GM18870 (cell line): Measurements from ENCODE around the gene PHF21B.
"Not testable (repeated sequence)": the region's sequence is repeated elsewhere in the genome, so short reads cannot be mapped to it uniquely, and the experiment has no call there.

Experiments
- ATAC-seq: cut with Tn5 transposase; IDR thresholded peaks from one replicate; pipeline ENCODE4 v1.9.1; 2021; ENCODE audit warnings: moderate library complexity; ENCODE audit not compliant: unreplicated experiment

Gene PHF21B

DNA sequence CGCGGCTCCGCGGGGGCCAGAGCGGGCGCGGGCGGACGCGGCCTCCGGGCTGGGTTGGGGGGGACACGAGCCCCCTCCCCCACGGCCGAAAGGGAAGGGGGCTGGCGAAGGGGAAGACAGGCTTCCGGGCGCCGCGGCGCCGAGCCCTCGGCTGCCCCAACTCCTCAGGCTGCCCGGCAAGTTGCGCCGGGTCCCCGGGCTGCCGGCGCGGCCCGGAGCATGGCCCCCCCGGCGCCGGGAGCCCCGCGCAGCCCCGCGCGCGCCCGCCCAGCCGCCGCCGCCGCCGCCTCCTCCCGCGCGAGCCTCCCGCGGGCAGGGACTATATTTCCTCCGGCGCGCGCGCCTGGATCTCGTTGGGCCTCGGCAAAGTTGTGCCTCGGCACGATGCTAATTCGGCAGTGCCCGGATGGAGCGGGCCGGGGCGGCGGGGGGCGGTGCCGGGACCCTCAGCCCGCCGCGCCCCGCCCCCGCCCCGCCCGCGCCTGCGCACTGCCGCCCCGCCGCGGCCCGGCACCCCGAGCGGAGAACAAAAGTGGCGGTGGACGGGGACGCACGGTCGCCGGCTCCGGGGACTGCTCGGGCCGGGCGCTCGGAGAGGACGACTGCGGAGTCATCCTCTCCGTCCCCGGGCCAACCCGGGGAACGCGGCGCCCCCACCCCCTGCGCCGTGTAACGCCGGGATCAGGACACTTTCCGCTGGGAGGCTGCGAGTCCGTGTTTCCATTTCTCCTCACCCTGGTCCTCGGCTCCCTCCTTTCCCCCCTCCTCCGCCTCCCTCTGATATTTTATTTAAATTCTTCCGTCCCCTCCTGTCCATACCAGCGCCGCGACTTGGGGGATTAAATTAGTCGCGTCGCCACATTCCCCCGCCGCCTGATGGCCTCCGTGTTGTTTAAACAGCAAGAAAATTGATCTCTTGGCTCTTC lies at the start of gene PHF21B:
PHF21B (minus strand) TSS at position 400 of the 926 bp plus-strand sequence. CDS start 456 bp downstream, outside the sequence.
- ATAC-seq: no peak

DNA sequence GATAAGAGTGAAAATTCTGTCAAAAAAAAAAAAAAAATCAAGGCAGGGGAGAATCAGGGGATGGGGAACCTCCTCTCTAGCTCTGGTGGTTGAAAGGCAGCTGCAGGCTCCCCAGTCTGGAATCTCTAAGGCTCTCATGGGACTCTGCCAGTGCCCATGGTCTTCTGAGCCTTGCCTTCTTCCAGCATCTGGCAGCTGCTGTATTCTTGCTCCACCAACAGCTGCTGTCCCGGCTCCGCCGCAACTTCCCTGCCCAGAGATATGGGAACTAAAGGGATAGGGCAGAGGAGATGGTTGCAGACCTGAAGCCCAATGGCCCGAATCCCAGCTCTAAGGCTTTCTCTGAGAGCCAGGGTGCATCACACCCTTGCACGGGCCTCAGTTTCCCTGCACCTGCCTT lies 49.5 kb upstream of the PHF21B start:
- ATAC-seq: no peak

DNA sequence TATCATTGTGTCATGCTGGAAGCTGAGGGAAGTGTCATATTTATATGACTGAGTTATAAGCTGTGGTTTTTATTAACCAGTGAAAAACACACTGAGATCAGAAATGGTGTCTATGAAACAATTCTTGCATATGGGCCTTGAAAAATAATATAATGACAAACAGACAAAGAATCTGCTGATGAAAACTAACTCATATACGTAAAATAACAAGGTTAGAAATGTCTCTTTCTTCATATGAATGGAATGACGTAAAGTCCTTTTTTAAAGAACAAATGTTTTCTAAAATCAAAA lies 48.8 kb upstream of the PHF21B start:
- no peak for ATAC-seq

DNA sequence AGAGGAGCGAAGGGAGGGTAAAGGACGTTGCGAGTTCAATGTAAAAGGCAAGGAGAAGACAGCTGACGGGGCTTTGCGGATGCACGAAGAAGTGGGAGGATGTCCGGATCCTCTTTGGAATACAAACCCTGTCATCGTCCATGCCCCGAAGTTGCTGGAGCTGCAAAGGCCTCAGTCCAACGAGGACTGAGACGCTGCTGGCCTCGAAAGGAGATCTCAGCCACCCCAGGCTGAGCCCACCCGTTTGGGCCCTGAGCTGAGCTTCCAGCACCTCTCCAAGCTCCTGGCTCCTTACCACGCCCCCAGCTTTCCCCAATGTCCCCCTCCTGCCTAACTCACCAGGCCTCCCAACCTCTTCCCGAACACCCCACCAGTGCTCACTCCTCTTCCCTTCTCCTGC lies 46.1 kb upstream of the PHF21B start:
- no peak for ATAC-seq

DNA sequence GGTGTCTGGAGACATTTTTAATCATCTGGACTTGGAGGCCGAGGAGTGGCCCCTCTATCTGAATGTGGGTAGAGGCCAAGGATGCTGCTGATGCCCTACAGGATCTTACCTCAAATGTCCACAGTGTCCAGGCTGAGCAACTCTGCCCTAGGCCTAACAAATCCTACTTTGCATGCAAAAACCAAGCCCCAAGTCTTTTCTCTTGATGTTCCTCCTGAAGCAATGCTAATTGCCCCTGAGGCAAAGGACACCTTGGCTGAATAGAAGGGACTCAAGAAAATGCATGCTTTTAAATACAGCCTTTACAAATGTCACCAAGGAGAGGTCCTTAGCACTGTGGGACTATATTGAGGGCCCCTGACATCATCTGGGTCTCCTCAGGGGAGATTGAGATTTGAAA lies 43.8 kb upstream of the PHF21B start:
- no peak for ATAC-seq

DNA sequence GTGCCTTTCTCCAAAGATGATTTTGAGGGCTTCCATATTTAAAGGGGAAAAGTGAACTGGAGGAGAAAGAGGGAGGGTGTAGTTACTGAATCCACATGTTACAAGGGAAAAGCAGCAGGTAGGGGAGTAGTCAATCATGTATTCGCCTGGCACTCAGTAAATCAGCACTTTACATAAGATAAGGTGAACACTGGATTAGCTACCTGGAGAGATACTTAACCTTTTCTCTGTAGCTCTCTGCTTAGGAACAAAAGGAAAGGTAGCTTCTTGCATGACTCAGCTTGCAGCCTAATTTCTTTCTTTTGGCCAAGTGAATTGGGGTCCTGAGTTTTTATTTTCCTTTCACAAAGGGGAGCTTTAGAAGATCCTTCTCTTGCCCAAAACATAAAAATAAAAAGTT lies 43.3 kb upstream of the PHF21B start:
- ATAC-seq: no peak

DNA sequence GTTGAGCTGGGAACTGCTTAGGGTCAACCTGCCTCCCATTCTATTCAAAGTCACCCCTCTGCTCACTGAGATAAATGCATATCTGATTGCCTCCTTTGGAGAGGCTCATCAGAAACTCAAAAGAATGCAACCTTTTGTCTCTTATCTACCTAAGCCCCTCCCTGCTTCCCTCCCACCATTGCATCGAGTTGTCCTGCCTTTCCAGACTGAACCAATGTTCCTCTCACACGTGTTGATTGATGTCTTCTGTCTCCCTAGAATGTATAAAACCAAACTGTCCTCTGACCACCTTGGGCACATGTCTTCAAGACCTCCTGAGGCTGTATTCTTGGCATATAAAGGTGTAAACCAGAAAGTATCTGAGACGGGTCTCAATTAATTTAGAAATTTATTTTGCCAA lies 42.9 kb upstream of the PHF21B start:
- not testable (repeated sequence) for ATAC-seq

DNA sequence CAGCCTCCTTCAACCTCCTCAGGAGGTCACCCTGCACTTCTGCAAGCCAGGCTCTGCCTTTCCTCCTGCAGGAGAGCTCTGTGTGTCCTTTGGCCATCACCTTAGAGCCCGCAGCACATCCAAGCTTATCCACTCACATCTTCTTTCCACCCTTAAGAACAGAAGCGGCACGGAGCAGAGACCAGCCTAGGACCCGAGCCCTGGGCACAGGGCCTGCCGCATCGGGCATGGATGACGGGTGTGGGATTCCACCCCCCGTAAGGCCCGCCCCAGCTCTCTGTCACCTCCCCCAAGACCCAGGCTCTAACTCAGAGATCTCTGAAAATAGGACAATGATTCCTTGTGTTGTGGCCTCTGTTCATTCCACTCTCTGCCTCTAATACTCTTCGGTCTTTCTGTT lies 42.1 kb upstream of the PHF21B start:
- no peak for ATAC-seq

DNA sequence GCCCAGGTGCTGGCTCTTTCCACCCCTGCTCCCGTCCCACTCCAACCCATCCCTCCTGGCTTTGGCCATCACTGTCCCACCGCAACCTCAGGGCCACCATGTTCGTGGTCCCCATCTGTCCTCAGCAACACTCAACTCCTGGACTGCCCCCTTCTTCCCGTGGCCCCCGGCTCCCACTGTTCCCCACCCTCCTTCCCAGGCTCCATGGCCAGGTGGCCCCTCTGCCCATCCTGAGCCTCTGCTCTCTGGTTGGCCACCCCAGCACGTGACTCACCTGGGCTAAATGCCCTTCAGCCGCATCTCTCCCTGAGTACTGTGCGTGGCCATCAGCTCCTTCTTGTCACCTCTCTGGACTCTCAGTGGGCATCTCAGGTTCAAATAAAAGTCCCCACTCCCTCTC lies 41.6 kb upstream of the PHF21B start:
- no peak for ATAC-seq

DNA sequence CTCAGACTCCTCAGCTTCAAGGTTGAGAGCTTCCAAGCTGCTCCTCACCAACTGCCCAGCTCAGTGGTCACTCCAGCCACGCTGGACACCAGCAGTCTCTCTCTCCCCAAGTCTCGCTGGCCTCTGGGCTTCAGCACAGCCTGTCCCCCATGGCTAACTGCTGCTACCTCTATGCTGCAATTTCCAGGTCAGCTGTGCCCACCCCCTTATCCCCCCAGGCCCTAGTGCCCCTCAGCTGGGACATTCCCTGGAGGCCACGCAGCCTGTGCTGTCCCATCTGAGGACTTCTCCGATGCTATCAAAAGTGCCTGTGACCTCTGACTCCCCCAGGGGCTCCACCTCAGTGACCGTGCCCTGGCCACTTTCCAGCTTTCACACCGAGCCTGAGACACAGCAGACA lies 37.5 kb upstream of the PHF21B start:
- ATAC-seq: no peak

DNA sequence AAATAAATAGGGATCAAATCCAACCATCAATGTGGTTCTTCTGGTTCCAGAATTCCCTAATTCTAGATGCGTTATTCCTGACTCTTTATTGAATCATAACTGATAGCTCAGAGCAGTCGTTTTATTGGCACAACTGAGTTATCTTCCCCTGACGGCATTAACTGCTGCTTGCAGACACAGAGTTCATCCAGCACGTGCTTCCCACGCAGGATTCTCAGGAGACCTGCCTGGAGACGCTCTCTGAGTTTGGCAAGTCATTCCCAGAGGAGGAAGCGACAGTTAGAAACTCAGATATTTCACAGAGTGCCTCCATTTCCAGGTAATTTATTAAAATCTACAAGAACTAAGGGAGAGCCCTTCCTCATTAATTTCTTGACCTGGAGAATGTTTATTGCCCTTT lies 35.4 kb upstream of the PHF21B start:
- no peak for ATAC-seq

DNA sequence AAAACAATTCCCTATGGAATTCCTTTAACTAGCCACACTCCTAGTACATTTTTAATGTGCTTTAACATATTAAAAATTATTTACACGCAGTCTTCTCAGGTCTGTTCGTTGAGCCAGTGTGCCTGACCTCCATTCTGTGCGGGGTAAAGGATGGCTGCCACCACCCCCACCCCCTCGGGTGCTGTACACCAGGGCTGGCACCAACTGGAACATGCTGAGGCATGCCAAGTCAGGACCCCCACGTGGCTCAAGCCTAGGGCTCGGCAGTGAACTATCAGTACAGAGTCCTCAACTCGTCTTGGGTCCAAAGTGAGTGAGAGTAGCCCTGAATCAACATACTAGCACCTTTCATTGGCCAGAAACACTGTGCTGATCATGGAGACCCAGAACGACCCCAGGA lies 32.5 kb upstream of the PHF21B start:
- no peak for ATAC-seq

DNA sequence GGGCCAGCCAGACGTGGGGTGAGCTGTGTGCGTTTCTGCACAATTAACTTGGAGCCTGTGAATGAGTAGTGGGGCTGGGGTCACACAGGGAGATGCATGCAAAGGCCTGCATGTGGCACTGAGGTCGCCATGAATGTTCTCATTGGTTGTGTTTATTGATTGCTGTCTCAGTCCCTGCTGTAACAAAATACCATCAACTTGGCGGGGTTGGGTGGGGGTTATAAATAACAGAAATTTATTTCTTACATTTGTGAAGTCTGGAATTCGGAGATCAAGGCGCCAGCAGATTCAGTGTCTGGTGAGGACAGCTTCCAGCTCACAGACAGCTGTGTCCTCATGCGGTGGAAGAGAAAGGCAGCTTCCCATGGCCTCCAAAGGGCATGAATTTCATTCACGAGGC lies 29.3 kb upstream of the PHF21B start:
- no peak for ATAC-seq

DNA sequence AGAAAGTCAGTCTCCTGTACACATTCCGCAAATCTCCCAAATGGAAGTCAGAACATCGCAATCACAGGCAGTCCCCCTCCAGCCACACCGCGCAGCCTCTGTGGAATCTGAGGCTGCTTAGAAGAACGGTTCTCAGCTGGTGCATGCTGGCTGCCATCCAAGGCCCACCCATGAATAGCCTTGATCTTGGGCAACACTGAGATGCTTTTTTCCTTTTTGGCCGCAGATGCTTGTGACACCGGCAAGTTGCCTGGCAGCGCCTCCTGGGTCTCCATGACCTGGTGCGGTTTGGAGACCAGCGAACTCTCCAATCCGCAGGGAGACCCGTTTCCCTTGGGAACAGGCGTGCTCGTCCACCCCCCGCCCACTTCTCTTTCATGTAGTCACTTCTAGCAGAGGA lies 26.3 kb upstream of the PHF21B start:
- ATAC-seq: no peak

DNA sequence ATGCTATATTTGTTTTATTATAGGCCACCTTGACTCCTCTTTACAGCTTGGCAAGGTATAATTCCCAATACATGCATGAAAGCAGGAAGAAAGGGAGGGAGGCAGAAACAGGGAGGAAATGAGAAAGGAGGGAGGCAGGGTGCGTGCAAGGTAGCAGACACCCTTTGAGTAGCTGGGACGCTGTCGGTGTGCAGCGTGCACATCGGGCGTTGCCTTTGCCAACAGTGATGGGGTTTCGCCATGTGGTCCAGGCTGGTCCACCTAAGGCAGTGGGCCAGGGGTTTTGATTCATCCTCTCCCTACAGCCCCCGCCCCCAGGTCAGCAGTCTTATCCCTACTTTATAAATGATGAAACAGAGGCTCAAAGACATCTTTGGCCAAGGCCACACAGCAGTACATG lies 25.0 kb upstream of the PHF21B start:
- no peak for ATAC-seq

DNA sequence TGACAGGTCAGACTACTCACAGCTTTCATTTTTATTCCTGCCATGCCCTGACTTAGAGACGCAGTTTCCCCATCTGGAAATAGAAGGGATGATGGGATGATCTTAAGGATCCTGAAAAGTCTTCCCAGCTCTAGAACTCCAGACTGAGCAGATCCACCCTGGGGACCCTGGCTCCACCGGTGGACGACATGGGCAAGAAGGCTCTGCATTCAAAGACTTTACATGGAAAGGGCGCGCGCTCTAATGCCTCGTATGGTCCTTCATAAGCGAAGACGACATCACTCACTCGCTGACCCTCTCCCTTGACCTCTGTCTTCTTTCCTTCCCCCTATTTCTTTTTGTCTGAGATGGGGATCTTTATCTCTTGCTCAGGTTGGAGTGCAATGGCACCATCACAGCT lies 24.4 kb upstream of the PHF21B start:
- no peak for ATAC-seq

DNA sequence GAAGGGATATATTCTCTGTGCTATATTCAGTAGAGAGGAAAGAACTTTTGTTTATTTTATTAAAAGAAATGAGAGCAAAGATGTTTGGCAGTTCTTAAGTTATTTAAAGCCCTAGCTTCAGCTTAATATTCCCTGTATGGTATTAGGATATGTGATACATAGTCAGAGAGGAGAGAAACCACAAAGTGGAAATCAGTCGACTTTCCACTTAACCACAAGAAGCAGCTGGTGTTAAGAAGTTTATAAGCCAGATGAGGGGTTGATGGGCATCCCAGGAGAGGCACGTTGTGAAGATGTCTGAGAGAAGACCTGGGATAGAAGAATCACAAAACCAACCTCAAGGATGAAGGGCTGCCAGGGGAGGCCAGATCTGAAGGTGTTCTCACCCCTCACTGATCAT lies 23.3 kb upstream of the PHF21B start:
- ATAC-seq: no peak

DNA sequence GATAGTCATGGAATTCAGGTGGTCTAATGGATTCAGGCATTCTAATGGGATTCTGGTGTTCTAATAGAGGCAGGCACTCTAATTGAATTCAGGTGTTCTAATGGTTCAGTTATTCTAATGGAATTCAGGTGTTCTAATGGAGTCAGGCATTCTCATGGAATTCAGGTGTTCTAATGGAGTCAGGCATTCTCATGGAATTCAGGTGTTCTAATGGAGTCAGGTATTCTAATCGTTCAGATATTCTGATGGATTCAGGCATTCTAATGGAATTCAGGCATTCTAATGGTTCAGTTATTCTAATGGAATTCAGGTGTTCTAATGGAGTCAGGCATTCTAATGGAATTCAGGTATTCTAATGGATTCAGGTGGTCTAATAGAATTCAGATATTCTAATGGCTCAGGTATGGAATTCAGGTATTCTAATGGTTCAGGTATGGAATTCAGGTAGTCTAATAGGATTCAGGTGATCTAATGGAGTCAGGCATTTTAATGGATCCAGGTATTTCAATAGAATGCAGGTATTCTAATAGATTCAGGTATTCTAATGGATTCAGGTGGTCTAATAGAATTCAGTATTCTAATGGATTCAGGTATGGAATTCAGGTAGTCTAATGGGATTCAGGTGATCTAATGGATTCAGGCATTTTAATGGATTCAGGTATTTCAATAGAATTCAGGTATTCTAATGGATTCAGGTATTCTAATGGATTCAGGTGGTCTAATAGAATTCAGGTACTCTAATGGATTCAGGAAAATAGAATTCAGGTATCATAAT lies 22.0 kb upstream of the PHF21B start:
- ATAC-seq: no peak

DNA sequence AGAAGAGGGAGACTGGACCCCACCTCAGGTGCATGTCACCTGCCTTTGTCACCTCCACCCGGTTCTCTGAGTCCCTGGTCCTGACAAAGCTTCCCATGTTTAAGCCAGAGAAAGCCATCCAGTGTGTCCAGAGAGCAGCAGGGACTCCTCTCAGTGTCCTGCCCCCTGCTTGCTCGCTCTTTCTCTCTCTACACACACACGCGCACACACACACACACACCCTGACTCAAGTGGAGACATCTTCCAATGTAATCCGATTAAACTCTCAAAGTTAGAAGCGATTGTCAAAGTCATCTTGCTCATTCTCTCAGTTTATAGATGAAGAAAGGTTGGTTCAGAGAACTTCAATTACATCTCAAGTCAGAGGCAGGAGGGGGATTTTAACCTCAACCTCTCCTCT lies 19.7 kb upstream of the PHF21B start:
- no peak for ATAC-seq

DNA sequence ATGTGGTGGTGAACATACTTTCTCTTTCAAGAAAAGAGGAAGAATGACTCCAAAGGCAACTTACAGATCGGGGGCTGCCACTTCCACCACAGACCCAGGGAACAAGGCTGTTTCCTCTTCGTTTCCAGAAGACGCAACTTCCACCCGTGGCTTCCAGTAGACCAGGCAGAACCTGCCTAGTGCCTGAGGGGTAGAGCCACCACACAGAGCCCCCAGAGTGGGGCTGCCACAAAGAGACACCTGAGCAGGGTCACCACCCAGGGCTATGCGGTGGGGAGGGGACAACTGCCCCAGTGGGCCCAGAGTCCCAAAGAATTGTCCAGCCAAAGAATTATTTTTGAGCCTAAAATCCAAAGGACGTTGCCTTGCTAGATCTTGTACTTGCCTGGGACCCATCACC lies 16.7 kb upstream of the PHF21B start:
- no peak for ATAC-seq

DNA sequence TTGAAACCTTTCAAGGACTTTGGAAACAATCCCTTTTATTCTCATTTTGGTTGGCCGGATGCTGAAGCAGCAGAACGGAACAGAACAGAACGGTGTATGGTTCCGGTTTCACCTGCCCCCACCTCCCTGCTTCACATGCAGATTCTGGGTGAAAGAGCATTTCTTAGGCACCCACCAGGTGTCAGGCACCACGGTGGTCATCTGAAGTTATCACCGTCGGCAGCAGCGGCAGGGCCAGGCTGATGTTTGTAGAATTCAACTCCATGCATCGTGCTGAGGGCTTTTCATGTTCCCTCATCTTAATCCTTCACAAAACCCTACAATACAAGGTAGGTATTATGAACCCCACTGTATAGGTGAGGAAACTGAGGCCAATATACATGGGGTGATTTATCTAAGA lies 13.6 kb upstream of the PHF21B start:
- no peak for ATAC-seq

DNA sequence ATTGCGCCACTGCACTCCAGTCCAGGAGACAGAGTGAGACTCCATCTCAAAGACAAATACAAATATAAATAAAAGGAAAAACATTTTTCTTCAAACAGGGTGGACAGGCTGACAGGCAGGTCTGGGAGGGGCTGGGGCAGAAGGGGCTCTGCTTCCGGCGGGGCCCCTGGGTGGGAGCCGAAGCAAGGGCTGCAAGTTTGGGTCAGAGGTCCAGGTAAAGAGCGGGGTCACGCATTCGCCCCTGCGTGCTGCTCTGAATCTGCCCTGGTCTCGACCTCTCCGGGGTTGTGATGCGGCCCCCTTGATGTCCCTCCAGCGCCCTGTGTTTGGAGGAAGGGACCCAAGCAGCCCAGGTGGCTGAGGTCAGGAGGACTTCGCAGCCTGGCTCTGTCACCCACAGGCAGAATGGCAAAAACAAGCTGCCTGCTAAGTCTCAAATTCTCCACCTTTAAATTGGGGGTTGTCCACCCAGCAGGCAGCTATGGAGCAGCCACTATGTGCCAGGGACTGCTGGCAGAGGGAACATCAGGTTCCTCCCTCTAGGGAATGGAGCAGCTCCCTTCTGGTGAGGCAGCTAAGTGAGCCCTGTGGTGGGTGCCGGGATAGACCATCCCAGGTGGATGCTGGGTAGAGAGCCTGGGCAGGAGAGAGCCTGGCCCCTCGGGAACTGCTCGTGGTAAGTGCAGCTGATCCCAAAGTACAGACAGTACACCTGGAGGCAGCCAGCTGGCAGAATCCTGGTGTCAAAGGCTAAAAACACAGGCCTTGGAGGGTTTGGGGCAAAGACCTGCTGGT lies 10.3 kb upstream of the PHF21B start:
- no peak for ATAC-seq
